Choroid plexus epithelial cell (primary cell): ENCODE data around the gene TSPAN17.

Experiments used
- DNase-seq: peaks from one replicate; pipeline ENCODE4 v3.0.0-alpha.2; 2010; ENCODE audit warnings: low read depth
- H3K4me3 ChIP-seq: 2 replicates; pipeline ENCODE4 v1.5.1; 2011; ENCODE audit warnings: low read depth, mild to moderate bottlenecking, control low read depth, low read length, moderate library complexity
- TF ChIP-seq, protein P1 (sequence below): conservative IDR thresholded peaks from 2 replicates; pipeline ENCODE4 v1.5.1; 2011; ENCODE audit warnings: low read depth, mild to moderate bottlenecking, control low read depth, inconsistent platforms, low read length, moderate library complexity

The TSPAN17 gene

GRCh38 chr5:176621661-176622079 lies 25.6 kb upstream of the TSPAN17 start:
- TF ChIP-seq, protein P1, sequence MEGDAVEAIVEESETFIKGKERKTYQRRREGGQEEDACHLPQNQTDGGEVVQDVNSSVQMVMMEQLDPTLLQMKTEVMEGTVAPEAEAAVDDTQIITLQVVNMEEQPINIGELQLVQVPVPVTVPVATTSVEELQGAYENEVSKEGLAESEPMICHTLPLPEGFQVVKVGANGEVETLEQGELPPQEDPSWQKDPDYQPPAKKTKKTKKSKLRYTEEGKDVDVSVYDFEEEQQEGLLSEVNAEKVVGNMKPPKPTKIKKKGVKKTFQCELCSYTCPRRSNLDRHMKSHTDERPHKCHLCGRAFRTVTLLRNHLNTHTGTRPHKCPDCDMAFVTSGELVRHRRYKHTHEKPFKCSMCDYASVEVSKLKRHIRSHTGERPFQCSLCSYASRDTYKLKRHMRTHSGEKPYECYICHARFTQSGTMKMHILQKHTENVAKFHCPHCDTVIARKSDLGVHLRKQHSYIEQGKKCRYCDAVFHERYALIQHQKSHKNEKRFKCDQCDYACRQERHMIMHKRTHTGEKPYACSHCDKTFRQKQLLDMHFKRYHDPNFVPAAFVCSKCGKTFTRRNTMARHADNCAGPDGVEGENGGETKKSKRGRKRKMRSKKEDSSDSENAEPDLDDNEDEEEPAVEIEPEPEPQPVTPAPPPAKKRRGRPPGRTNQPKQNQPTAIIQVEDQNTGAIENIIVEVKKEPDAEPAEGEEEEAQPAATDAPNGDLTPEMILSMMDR = no peak
- DNase-seq = peak; percentile 61
- H3K4me3 ChIP-seq = no peak overlapping the region

DNA sequence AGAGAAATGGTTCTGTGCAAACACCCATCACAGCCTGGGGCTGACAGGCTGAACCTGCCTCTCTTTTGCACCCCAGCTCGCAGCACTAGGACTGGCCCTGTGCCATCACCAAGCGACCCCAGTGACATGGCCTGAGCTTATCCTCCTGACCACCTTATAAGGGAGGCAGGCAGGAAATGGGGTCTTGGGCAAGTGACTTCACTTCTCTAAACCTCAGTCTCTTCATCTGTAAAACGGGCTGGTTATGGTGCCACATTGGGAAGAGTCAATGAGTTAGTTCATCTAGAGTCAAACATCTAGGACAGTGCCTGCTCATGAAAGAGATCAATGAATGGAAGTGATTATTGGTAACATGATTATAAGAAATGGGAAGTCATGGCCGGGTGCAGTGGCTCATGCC lies 23.1 kb upstream of the TSPAN17 start:
- H3K4me3 ChIP-seq = no peak overlapping the region
- TF ChIP-seq, protein P1 = no peak

GRCh38 chr5:176624938-176625337 lies 22.3 kb upstream of the TSPAN17 start:
- no peak for DNase-seq
- TF ChIP-seq, protein P1 = no peak
- H3K4me3 ChIP-seq = no peak overlapping the region

More for the DNA sequence above, 23.1 kb upstream of the TSPAN17 start:
- no peak for DNase-seq

- H3K4me3 ChIP-seq = no peak overlapping the region
- TF ChIP-seq, protein P1 = no peak
- DNase-seq = no peak
Measured at GRCh38 chr5:176625512-176625911, 21.8 kb upstream of the TSPAN17 start.

DNA sequence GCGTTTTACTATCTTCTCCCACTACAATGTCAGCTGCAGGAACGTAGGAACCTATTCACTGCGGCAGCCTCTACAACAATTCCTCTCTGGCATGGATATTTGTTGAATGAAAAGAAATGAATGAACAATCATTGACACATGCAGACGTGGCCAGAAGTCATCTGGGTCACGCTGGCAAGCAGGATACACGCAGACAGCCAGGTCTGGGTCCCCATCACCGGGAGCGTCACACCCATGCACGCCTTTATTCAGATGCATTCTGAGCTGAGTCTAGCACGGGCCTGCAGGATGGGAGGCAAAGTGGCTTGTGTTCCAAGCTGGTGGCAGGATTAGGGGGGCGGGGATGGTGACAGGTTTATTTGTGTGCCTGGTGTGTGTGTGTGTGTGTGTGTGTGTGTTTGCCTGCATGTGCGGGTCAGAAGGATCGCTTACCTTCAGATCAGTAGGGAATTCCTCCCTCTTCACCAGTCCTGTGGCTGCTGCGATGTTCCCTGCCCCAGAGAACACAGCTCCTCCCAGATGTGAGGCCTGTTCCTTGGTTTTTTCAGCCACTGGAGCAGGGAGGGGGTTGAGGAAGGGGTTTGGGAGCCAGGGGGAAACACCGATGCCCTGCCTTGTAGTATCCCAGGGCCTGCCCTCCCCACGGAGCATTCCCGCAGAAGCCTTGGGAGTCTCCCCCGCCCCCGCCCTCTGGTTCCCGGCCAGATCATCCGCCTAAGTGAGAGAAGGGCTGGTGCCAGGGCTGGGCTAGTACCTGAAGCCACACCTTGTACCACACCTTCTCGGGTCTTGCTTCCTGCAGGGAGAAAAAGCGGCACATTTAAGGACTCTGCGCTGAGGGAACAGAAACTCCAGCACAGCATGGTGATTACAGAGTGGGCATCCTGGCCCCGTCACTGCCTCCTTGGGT lies 21.1 kb upstream of the TSPAN17 start:
- no peak overlapping the region for H3K4me3 ChIP-seq
- TF ChIP-seq, protein P1 = no peak
- DNase-seq = no peak

DNA sequence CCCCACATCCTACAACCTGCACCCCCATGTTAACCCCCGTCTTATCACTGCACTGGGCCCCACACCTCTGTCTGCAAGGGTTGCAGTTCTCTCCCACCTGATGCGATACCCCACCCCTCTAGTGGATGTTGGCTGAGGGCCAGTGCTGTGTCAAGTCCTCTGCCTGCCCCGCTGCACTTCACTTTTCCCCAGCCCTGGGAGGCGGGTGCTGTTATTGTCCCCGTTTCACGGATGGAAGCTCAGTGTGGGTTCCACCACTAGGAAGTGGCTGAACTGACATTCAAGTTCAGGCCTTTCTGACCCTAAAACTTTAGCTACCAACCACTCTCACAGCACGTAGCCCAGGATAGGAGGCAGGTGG lies 20.4 kb upstream of the TSPAN17 start:
- no peak overlapping the region for H3K4me3 ChIP-seq
- TF ChIP-seq, protein P1 = no peak
- DNase-seq = no peak

GRCh38 chr5:176627582-176627981 lies 19.7 kb upstream of the TSPAN17 start:
- TF ChIP-seq, protein P1 = no peak
- no peak for DNase-seq
- H3K4me3 ChIP-seq = no peak overlapping the region
